ENCODE results near the gene ATP13A5.

DNA sequence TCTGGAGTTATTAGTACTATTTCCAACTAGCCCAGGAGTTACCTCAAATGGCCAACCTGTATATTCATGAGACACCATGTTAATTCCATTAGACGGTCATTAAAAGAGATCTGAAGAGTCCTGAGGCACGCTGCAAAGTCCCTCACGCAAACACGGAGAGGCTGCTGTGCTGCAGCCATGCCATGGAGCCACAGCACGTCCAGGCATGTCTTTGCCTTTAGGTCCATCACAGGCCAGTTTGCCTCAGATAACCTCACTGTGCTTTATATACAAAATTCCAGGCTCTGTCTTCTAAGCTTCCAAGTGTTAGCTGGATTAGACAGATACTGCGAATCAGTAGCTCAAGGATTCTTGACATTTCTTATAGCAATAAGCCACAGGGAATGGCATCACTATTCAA, 147.4 kb downstream of the ATP13A5 start:
- no peak for TF ChIP-seq EZH2 (IDR thresholded peaks at IDR 0.05; ENCODE audit: borderline replicate concordance, low read depth, low read length, severe bottlenecking)
- TF ChIP-seq, protein P1, sequence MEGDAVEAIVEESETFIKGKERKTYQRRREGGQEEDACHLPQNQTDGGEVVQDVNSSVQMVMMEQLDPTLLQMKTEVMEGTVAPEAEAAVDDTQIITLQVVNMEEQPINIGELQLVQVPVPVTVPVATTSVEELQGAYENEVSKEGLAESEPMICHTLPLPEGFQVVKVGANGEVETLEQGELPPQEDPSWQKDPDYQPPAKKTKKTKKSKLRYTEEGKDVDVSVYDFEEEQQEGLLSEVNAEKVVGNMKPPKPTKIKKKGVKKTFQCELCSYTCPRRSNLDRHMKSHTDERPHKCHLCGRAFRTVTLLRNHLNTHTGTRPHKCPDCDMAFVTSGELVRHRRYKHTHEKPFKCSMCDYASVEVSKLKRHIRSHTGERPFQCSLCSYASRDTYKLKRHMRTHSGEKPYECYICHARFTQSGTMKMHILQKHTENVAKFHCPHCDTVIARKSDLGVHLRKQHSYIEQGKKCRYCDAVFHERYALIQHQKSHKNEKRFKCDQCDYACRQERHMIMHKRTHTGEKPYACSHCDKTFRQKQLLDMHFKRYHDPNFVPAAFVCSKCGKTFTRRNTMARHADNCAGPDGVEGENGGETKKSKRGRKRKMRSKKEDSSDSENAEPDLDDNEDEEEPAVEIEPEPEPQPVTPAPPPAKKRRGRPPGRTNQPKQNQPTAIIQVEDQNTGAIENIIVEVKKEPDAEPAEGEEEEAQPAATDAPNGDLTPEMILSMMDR (IDR thresholded peaks at IDR 0.05; ENCODE audit: borderline replicate concordance, extremely low read depth, low read length, poor library complexity, severe bottlenecking): no peak
